ES-I3 (cell line): ENCODE measurements around the gene CDCA7L.

ENCODE experiments used
- H3K36me3 ChIP-seq: 2 replicates; pipeline ENCODE4 v1.6.1; 2013; ENCODE audit warnings: mild to moderate bottlenecking, low read length, control low read depth, moderate library complexity; ENCODE audit not compliant: insufficient read depth
- H3K4me1 ChIP-seq: 2 replicates; pipeline ENCODE4 v1.6.1; 2013; ENCODE audit warnings: mild to moderate bottlenecking, control low read depth, low read length; ENCODE audit not compliant: insufficient read depth
- H3K9ac ChIP-seq: 2 replicates; pipeline ENCODE4 v1.6.1; 2013; ENCODE audit warnings: low read depth, mild to moderate bottlenecking, low read length, moderate library complexity
- H3K9me3 ChIP-seq: 2 replicates; pipeline ENCODE4 v1.6.1; 2013; ENCODE audit warnings: mild to moderate bottlenecking, low read length, moderate library complexity; ENCODE audit not compliant: control insufficient read depth, insufficient read depth

The CDCA7L gene, protein sequence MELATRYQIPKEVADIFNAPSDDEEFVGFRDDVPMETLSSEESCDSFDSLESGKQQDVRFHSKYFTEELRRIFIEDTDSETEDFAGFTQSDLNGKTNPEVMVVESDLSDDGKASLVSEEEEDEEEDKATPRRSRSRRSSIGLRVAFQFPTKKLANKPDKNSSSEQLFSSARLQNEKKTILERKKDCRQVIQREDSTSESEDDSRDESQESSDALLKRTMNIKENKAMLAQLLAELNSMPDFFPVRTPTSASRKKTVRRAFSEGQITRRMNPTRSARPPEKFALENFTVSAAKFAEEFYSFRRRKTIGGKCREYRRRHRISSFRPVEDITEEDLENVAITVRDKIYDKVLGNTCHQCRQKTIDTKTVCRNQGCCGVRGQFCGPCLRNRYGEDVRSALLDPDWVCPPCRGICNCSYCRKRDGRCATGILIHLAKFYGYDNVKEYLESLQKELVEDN

GRCh38 chr7:21945454-21946221 lies at the start of gene CDCA7L:
CDCA7L (minus strand) TSS chr7:21945899; CDS start chr7:21945804, 95 bp downstream.
- Histone ChIP-seq H3K9ac (peak within 1 kb of the TSS; percentile 93), H3K36me3 (no peaks in the 10 kb centered on the region), H3K9me3 (no peaks in the 10 kb centered on the region), H3K4me1 (peaks cover 39% of the 10 kb centered on the region)

DNA sequence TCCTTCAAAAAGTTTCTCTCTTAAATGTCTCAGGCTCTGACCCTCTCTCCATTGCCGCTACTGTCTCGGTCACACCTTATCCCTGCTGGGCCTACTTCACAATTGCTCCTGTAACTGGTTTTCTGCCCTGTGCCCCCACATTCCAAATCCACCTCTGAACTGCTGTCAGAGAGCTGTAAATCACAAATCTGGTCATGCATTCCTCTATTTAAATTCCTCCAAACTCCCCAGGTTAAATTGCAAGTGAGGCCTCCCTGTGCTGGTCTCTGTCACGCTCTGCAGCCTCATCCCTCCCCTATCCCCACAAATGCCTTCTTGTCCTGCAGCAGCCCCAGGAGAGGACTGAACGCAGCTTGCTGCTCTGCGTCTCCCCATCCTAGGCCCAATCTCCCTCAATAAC lies 40.4 kb upstream of the CDCA7L start:
- H3K36me3 ChIP-seq: no peaks in the 10 kb centered on the region
- H3K9me3 ChIP-seq: no peaks in the 10 kb centered on the region
- H3K9ac ChIP-seq: no peak overlapping the region
- no peaks in the 10 kb centered on the region for H3K4me1 ChIP-seq

DNA sequence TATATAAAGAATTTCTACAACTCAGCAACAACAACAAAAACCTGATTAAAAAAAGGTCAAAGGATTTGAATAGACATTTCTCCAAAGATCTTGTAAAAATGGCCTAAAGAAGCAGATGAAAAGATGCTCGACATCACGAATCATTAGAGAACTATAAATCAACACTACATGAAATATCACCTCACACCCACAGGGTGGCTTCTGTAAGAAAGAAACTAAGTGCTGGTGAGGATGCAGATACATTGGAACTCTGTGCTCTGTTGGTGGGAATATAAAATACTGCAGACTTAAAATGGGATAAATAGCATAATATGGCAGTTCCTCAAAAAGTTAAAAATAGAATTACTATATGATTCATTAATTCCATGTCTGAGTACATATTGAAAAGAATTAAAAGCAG lies 38.3 kb upstream of the CDCA7L start:
- no peak overlapping the region for H3K9ac ChIP-seq
- no peaks in the 10 kb centered on the region for H3K36me3 ChIP-seq
- H3K4me1 ChIP-seq: no peaks in the 10 kb centered on the region
- H3K9me3 ChIP-seq: no peaks in the 10 kb centered on the region

GRCh38 chr7:21983056-21983455 lies 37.4 kb upstream of the CDCA7L start:
- Histone ChIP-seq H3K9ac (no peak overlapping the region), H3K36me3 (no peaks in the 10 kb centered on the region), H3K4me1 (no peaks in the 10 kb centered on the region), H3K9me3 (no peaks in the 10 kb centered on the region)

GRCh38 chr7:21981524-21981923 lies 35.8 kb upstream of the CDCA7L start:
- Histone ChIP-seq H3K36me3 (no peaks in the 10 kb centered on the region), H3K4me1 (no peaks in the 10 kb centered on the region), H3K9ac (no peak overlapping the region), H3K9me3 (no peaks in the 10 kb centered on the region)

DNA sequence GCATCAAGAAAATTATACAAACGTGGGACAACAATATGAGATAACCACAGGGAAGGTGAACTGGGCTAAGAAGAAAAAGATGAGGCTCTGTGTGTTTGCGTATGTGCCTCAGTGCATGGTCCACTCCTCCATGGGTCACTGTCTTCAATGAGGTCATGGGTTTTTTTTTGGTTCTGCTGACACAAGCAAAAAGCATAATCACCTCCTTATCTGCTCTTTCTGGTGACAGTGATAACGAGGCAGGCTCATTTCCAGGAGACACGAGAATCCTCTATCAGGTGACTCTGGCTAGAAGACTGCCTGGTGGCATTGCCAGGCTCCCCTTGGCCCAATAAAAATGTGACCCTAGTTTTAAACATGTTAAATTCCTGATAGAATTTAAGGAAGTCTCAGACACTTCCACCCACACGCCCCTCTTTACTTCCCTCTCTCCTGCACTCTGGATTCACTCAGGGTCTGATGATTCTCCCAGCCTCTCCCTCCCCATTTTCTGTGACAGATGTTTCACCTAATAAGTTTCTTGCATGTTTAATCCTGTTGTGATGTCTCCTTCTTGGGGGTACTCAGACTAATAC lies 35.3 kb upstream of the CDCA7L start:
- Histone ChIP-seq H3K9ac (no peak overlapping the region), H3K36me3 (no peaks in the 10 kb centered on the region), H3K9me3 (no peaks in the 10 kb centered on the region), H3K4me1 (no peaks in the 10 kb centered on the region)

- Histone ChIP-seq H3K9me3 (no peaks in the 10 kb centered on the region), H3K4me1 (no peaks in the 10 kb centered on the region), H3K9ac (peak overlapping the region; percentile 26; the same call in 1 of the 2 replicates), H3K36me3 (no peaks in the 10 kb centered on the region)
These were observed 26.7 kb upstream of the CDCA7L start for GRCh38 chr7:21972397-21972784.

DNA sequence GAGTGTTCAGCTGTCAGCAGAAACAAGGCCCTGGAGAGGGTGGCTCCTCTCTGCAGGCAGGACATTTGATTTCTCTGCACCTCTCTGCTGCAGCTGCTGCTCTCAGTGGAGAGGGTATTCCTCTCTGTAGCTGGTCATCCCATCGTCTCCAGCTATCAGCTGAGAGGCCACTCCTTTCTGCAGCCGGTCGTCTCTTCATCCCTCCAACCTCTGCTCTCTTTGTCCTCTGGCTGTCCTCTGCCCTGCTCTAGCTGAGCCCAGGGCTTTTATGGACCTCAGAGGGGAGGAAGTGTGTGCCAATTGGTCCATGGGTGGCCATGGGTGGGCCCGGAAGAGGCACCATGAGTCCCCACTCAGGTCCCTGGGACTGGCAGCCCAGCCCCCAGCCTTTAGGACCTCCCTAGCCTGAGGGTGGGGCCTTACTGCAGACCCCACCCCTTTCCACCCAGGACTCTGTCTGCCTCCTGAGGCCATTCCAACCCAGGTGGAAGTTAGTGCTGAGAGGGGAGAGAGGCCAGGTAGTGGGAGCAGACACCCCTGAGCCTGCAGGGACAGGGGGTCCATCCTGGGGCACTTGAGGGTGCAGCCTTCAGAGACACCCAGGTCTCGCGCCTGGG lies 26.2 kb upstream of the CDCA7L start:
- Histone ChIP-seq H3K9me3 (no peaks in the 10 kb centered on the region), H3K36me3 (no peaks in the 10 kb centered on the region), H3K9ac (peak overlapping the region; percentile 26; the same call in 1 of the 2 replicates), H3K4me1 (no peaks in the 10 kb centered on the region)

DNA sequence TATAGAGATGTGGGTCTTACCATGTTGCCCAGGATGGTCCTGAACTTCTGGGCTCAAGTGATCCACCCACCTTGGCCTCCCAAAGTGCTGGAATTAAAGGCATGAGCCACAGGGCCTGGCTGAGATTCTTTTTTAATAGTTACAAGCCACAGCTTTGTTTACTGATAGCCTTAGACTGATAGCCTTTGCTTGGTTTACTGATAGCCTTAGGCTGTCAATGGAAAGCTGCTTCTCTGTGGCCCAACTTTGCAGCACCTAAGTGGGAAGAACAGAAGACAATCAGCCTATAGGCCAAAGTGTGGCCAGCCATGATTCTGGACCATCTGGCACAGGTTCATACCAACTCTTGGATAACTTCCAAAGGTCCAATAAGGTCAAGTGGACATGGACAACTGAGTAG lies 24.1 kb upstream of the CDCA7L start:
- no peaks in the 10 kb centered on the region for H3K9me3 ChIP-seq
- no peak overlapping the region for H3K9ac ChIP-seq
- H3K36me3 ChIP-seq: no peaks in the 10 kb centered on the region
- H3K4me1 ChIP-seq: peaks cover 3% of the 10 kb centered on the region; the same call in 1 of the 2 replicates

DNA sequence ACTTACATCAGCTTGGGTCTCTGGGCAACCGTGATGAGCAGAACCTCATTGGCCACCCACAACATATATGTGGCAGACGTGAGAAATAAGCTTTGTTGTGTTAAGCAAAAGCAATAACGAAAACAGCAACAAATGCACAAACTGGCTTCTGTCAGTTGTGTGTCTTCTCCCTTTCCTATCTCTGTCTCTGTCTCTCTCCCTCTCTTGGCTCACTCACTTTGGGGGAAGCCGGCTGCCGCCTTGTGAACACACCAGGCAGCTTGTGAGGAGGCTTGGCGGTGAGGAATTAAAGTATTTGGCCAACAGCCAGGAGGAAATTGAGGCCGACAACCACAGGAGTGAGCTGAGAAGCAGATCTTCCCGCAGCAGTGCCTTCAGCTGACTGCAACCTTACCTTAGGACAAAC lies 21.9 kb upstream of the CDCA7L start:
- H3K4me1 ChIP-seq: peaks cover 3% of the 10 kb centered on the region; the same call in 1 of the 2 replicates
- no peak overlapping the region for H3K9ac ChIP-seq
- no peaks in the 10 kb centered on the region for H3K9me3 ChIP-seq
- no peaks in the 10 kb centered on the region for H3K36me3 ChIP-seq

DNA sequence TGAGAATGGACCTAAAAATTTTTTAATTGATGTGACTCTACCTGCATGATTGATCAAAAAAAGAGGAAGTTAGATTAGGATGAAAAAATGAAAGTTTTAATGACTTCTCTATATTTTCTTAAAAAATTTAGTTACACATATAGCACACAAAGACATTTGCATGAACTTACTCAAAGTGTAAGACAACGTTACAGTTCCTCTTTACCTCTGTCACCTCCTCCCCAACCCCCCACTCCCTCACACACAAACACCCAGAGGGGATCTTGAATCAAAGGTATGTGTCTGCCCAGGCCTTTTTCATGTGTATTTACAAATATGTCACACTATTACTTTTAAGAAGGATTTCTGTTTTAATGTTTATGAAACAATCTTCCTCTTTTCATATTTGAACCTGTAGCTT lies 20.6 kb upstream of the CDCA7L start:
- H3K9ac ChIP-seq: no peak overlapping the region
- H3K4me1 ChIP-seq: peaks cover 3% of the 10 kb centered on the region; the same call in 1 of the 2 replicates
- no peaks in the 10 kb centered on the region for H3K9me3 ChIP-seq
- H3K36me3 ChIP-seq: no peaks in the 10 kb centered on the region

- Histone ChIP-seq H3K4me1 (peaks cover 3% of the 10 kb centered on the region; the same call in 1 of the 2 replicates), H3K9me3 (no peaks in the 10 kb centered on the region), H3K9ac (no peak overlapping the region), H3K36me3 (no peaks in the 10 kb centered on the region)
These were observed 19.6 kb upstream of the CDCA7L start for GRCh38 chr7:21965291-21965690.

DNA sequence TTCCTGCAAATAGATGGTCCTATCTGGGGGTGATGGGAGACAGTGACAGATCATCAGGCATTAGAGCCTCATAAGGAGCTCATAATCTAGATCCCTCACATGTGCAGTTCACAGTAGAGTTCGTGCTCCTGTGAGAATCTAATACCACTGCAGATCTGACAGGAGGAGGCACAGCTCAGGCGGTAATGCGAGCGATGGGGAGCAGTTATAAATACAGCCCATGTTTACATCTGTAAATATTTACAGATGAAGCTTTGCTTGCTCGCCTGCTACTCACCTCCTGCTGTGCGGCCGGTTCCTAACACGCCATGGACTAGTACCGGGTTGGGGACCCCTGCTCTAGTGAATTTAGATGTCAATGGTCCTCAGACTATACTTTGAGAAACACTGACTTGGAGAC lies 17.0 kb upstream of the CDCA7L start:
- Histone ChIP-seq H3K36me3 (no peaks in the 10 kb centered on the region), H3K9me3 (no peaks in the 10 kb centered on the region), H3K9ac (no peak overlapping the region), H3K4me1 (peaks cover 3% of the 10 kb centered on the region; the same call in 1 of the 2 replicates)

GRCh38 chr7:21960922-21961321 lies 15.2 kb upstream of the CDCA7L start:
- Histone ChIP-seq H3K4me1 (peaks cover 2% of the 10 kb centered on the region; the same call in 1 of the 2 replicates), H3K9ac (no peak overlapping the region), H3K9me3 (no peaks in the 10 kb centered on the region), H3K36me3 (no peaks in the 10 kb centered on the region)
